HCT116 (cell line): ENCODE measurements around the gene PPFIA1.

Source experiments
- CTCF ChIP-seq, 3 experiments: fragments of 200-600 bp in 1 of 3; sonication (generic) in 1 of 3; IDR thresholded peaks in 2 of 3; conservative IDR thresholded peaks in 1 of 3; 2 replicates each; pipeline ENCODE4 v1.5.1; 2012 to 2017; ENCODE audit warnings: low read depth in 2 of 3, low read length in 2 of 3, antibody characterized with exemption in 1 of 3, borderline replicate concordance in 1 of 3, control low read depth in 1 of 3, mild to moderate bottlenecking in 1 of 3, mixed read lengths in 1 of 3, mixed run types in 1 of 3, moderate library complexity in 1 of 3; ENCODE audit not compliant: insufficient read depth in 1 of 3
- POLR2A ChIP-seq: IDR thresholded peaks from 2 replicates; pipeline ENCODE4 v1.7.0; 2011; ENCODE audit warnings: borderline replicate concordance; ENCODE audit not compliant: insufficient read depth, insufficient read length; ENCODE audit errors: extremely low read depth

DNA sequence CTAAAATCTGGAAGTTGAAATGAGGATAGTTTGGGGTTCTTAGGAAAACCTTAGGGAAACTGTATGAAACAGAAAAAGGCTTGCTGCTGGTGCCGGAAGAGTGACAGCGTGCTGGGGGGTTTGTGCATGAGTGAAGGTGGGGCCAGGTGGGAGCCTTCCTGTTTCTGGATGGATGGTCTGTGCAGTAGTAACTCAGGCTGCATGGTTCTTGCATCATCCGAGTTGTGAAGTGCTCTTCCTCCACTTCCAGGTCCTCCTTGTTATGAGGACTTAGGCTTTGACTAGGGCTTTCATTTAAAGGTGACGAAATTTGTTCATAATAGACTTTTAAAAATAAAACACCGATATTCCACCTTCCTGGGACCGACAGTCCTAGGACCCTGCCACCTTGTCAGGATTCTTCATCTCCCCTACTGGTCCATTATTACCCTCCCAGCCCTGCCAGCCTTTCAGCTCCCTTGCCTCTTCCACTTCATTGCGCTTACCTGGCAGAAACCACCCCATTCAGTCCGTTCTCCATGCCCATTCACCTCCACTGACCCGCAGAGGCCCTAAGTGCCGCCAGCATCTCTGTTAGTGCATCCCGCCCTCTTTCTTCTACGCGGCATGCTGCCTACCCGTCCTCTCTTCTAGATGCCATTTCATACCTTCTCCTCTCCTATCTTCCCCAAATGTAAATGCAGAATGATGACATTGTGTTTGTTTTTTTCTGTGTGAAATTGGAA, 47.3 kb downstream of the PPFIA1 start:
- no peak for TF ChIP-seq POLR2A
- TF ChIP-seq CTCF (IDR thresholded peaks at IDR 0.05 in 2 of 3, conservative IDR thresholded peaks at IDR 0.05 in 1 of 3; ENCODE audit: borderline replicate concordance in 1 of 3, insufficient read depth in 1 of 3, low read depth in 2 of 3, low read length in 2 of 3): no peak
